Measurements from ENCODE around the gene PSIP1.
"Not testable (repeated sequence)": the region's sequence is repeated elsewhere in the genome, so short reads cannot be mapped to it uniquely, and the experiment has no call there.

Gene PSIP1

DNA sequence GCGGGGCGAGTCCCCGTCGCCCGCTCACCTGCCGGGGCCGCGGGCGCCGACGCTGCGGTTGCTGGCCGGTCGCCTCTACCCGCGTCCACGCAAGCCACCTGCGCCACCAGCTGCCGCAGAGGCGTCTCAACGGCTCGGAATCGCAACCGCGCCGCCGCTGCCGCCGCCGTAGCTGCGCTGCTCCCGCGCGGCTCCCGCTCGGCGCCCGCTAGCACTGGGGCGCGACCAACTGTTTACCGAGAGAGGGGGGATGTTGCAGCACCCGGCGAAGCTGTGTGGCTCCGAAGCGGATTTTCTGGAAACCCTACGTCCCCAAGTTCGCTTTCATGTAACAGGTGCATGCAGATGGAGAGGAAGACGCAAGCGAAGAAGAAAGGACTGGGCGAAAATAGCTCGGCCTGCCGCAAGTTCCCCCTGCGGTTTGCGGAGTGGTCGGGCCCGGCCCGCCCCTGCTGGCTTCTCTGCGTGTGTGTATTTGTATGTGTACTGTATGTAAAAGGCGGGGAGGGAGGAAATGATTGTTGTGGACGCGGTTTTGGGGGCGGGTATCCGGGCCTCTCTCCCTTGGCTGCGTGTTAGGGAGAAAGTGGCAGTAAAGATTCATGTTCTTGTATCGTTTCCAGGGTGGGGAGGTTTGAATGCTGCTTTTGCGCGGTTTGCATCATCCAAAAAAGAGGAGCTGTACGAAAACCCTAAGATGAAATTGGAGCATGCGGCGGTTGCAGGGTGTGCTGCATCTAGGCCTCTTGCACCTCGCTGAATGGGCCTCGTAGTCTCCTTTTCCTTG lies at the start of gene PSIP1:
PSIP1 (minus strand) TSS at position 182 of the 787 bp plus-strand sequence. CDS start 782 bp downstream, outside the sequence.
- peak within 1 kb of the TSS; percentile 91 for H3K4me3 Mint-ChIP-seq
- H3K27ac Mint-ChIP-seq, result peak within 1 kb of the TSS; percentile 100
- H3K9me3 Mint-ChIP-seq, result no peaks in the 10 kb centered on the region
- peak; percentile 91 for DNase-seq
- H3K4me1 Mint-ChIP-seq (ENCODE audit: low read depth), result peaks cover 53% of the 10 kb centered on the region
- H3K27me3 Mint-ChIP-seq, result no peaks in the 10 kb centered on the region
- H3K36me3 Mint-ChIP-seq (ENCODE audit: low read depth), result peaks cover 43% of the 10 kb centered on the region

DNA sequence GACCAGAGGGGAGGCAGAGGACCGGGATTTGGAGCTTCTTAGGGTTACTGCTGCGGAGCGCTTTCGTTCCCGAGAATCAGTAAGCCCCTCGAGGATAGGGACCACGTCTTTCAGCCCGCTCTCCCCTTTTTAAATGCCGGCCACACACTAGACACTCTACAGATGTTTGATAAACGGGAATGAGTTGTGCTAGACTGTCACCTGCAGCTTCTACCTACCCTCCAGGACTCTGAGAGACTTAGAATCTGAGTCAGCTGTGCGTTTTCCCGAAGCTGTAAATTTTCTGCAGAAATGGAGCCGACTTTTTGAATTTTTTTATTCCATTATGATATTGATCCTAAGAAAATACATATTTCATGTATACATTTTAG lies 42.7 kb upstream of the PSIP1 start:
- H3K4me1 Mint-ChIP-seq (ENCODE audit: low read depth), result peaks cover 18% of the 10 kb centered on the region
- no peaks in the 10 kb centered on the region for H3K27me3 Mint-ChIP-seq
- H3K27ac Mint-ChIP-seq, result peak overlapping the region; percentile 89
- no peaks in the 10 kb centered on the region for H3K9me3 Mint-ChIP-seq
- H3K36me3 Mint-ChIP-seq (ENCODE audit: low read depth), result peaks cover 2% of the 10 kb centered on the region
- peak overlapping the region; percentile 85 for H3K4me3 Mint-ChIP-seq
- no peak for DNase-seq

DNA sequence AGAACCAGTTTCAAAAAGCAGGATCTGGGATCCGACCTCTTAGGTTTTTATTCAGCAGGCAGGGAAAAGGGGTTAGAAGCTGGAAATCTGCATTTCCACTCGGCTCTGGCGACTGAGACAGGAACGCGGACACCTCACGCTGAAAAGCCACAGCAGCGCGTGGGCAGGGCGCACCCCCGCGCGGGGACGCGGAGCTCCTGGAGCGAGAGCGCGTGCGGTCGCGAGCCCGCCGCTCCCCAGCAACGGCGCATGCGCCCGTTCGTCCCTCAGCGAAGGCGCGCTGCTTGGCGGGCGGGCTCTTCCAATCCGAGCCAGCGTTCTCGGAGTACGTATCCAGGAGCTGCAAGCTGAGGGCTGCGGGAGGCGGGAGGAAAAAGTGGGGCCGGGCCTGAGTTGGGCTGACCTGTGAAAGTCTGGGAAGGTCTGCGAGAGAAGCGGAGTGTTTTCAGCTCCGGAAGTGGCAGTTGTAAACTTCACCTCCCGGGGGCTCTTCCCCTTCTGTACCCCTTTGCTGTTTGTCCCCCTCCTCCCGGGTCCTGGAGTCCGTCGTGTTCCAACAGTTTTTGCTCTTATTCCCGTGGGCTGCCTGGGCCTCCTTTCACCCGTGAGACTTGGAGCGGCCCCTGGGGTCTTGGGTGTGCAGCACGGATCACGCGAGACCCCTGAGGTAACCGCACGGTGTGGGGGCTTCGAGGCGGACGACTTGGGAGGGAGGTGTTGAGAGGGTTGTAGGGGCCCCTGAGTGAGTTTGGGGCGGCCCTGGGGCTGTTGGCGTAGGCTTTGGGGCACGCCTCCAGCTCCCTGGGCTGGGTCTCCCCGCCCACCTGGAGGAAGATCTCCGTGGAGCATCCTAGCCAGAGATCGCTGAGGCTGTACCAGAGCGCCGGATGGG lies 42.1 kb upstream of the PSIP1 start, which contains the start of gene CCDC171:
CCDC171 (plus strand) TSS at position 408 of the 892 bp plus-strand sequence. CDS start 11,046 bp downstream, outside the sequence.
- Mint-ChIP-seq H3K27ac (peak within 1 kb of the TSS; percentile 89), H3K9me3 (no peaks in the 10 kb centered on the region), H3K27me3 (no peaks in the 10 kb centered on the region), H3K4me3 (peak within 1 kb of the TSS; percentile 85), H3K36me3 (ENCODE audit: low read depth) (peaks cover 2% of the 10 kb centered on the region), H3K4me1 (ENCODE audit: low read depth) (peaks cover 18% of the 10 kb centered on the region)
- DNase-seq, result peak; percentile 88

DNA sequence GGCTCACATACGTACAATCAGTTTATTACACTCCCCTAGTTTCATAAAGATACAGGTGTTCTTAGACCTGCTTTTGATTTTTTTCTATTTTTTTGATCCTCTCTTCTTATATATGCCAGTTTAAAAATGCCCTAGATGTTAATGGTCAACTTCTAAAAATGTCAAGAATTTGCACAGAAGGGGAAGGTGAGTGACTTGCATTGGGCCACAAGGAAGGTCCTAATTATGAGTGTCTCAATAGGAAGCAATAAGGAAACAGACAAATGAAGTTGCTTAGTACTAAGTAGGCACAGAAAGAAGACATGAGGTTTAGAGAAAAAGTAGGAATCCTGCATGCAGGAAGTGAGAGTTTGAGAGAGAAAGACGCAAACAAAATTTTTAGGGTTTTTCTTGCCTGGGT lies 38.8 kb upstream of the PSIP1 start:
- H3K36me3 Mint-ChIP-seq (ENCODE audit: low read depth), result peaks cover 2% of the 10 kb centered on the region

DNA sequence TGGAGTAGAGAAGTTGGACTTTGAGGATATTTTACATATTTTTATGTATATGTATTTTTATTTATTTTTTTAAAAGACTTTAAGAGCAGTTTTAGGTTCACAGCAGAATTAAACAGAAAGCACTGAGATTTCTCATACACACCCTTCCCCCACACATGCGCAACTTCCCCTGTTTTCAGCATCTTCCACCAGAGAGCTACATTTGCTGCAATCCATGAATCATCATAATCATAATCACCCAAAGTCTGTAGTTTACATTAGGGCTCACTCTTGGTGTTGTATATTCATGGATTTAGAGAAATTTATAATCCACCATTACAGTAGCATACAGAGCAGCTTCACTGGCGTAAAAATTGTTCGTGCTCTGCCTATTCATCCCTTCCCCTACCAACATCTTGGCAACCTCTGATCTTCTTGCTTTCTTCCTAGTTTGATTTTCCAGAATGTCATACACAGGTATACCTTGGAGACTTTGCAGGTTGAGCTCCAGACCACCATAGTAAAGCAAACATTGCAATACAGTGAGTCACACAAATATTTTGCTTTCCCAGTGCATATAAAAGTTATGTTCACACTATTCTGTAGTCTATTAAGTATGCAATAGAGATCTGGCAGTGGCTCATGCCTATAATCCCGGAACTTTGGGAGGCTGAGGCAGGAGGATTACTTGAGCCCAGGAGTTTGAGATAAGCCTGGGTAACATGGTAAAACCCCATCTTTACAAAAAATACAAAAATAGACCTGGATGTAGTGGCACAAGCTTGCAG lies 32.5 kb upstream of the PSIP1 start:
- Mint-ChIP-seq H3K4me1 (ENCODE audit: low read depth) (no peaks in the 10 kb centered on the region), H3K4me3 (no peak overlapping the region), H3K9me3 (no peaks in the 10 kb centered on the region), H3K27me3 (peaks cover 5% of the 10 kb centered on the region), H3K27ac (no peak overlapping the region), H3K36me3 (ENCODE audit: low read depth) (no peaks in the 10 kb centered on the region)
- no peak for DNase-seq

More for the DNA sequence above, 38.8 kb upstream of the PSIP1 start:
- DNase-seq, result no peak
- H3K27ac Mint-ChIP-seq, result no peak overlapping the region
- peaks cover 4% of the 10 kb centered on the region for H3K27me3 Mint-ChIP-seq
- no peak overlapping the region for H3K4me3 Mint-ChIP-seq
- H3K9me3 Mint-ChIP-seq, result no peaks in the 10 kb centered on the region
- H3K4me1 Mint-ChIP-seq (ENCODE audit: low read depth), result peaks cover 18% of the 10 kb centered on the region

DNA sequence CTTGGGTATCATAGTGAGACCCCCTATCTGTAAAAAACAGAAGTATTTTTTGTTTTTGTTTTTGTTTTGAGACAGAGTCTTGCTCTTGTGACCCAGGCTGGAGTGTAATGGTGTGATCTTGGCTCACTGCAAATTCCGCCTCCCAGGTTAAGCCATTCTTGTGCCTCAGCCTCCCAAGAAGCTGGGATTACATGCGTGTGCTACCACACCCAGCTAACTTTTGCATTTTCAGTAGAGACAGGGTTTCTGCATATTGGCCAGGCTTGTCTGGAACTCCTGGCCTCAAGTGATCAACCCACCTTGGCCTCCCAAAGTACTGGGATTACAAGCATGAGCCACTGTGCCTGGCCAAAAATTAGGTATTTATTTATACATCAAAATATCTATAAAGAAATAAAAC lies 31.9 kb upstream of the PSIP1 start:
- Mint-ChIP-seq H3K4me1 (ENCODE audit: low read depth) (no peaks in the 10 kb centered on the region), H3K27ac (no peak overlapping the region), H3K27me3 (peaks cover 5% of the 10 kb centered on the region), H3K4me3 (no peak overlapping the region), H3K9me3 (no peaks in the 10 kb centered on the region), H3K36me3 (ENCODE audit: low read depth) (no peaks in the 10 kb centered on the region)
- no peak for DNase-seq

DNA sequence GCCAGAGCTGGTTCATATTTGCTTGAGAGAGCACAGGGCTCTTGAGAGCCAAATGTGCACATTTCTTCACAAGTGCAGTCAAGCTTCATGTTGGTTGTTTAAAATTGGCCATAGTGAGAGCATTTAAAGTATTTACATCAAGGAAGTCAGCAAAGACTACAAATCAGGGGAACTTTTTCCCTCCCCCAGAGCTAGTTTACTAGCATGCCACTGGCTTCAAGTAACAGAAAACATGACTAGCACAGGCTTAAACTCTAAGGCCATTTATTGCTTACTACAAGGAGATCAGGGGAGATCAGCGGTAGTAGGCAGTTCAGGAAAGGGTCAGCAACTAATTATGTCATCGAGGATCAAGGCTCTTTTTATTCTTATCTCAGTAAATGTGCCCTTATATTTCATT lies 31.1 kb upstream of the PSIP1 start:
- DNase-seq, result no peak
- Mint-ChIP-seq H3K27ac (no peak overlapping the region), H3K36me3 (ENCODE audit: low read depth) (no peaks in the 10 kb centered on the region), H3K4me1 (ENCODE audit: low read depth) (no peaks in the 10 kb centered on the region), H3K4me3 (no peak overlapping the region), H3K9me3 (no peaks in the 10 kb centered on the region), H3K27me3 (peaks cover 5% of the 10 kb centered on the region)

DNA sequence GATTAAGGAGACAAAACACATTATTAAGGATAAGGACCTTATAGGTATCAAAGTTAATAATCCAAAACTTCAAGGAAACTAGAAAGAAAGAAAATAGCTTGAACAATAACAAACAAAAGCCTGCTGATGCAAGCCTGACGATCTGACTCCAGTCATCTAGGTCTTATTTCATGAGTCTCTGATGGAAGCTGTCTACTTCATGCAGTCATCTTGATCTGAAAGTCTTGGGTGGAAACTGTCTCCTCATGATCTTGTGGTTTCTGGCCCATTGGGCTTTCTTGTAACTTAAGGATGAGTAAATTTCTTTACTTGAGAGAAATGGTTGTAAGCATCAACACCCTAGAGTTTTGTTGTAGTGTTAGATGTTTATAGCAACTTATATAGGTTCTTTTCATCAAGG lies 20.6 kb upstream of the PSIP1 start:
- DNase-seq, result no peak
- Mint-ChIP-seq H3K4me1 (ENCODE audit: low read depth) (peaks cover 19% of the 10 kb centered on the region), H3K9me3 (no peaks in the 10 kb centered on the region), H3K27me3 (no peaks in the 10 kb centered on the region), H3K36me3 (ENCODE audit: low read depth) (no peaks in the 10 kb centered on the region), H3K4me3 (no peak overlapping the region), H3K27ac (no peak overlapping the region)

DNA sequence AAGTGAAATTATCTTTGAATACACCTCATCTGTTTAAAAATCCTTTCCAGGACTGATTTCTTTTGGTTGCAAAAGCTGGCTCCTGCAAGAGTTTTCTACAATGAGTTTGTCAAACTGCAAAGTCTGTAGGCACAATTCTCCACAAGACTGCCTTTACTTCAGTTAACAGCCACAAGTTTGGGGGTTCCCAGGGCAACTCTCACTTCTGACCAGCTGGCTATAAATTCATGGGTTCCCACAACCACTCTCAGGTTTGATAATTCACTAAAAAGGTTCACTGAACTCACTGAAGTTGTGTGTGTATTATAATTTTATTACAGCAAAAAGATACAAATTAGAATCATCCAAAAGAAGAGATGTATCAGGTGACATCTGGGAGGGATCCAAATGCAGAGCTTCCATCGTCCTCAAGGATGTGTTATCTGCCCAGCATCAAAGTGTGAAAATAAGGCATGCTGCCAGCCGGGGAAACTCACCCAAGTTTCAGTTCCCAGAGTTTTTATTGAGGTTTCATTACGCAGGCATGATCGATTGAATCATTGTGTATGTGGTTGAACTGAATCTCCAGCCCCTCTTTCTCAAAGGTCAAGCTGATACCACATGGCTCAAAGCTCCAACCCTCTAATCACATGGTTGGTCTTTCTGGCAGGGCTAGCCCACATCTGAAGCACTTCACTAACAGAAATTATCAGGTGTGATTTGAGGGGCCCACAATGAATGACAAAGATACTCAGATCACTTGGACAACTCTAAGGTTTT lies 19.0 kb upstream of the PSIP1 start:
- Mint-ChIP-seq H3K27me3 (no peaks in the 10 kb centered on the region), H3K27ac (no peak overlapping the region), H3K9me3 (no peaks in the 10 kb centered on the region), H3K4me3 (no peak overlapping the region), H3K4me1 (ENCODE audit: low read depth) (peaks cover 19% of the 10 kb centered on the region), H3K36me3 (ENCODE audit: low read depth) (no peaks in the 10 kb centered on the region)
- no peak for DNase-seq

DNA sequence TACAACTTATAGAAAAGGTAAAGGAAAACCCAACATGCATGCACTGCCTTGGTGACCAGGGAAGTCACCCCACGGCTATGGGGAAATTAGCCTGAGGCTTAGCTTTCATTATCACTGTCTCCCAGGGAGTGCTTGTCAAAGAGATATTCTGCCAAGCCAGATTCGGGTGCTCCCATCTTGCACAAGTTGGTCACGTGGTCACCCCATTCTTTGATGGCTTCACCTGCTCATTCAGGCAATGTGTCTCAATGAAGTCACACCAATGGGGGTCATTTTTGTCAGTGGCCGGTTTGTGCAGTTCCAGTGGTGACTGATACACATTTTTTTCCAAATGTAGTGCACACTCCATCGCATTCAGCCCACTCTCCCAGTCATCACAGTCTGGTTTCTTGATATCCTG lies 16.3 kb upstream of the PSIP1 start:
- H3K36me3 Mint-ChIP-seq (ENCODE audit: low read depth); DNase-seq; H3K27ac Mint-ChIP-seq; H3K9me3 Mint-ChIP-seq; H3K4me3 Mint-ChIP-seq; H3K27me3 Mint-ChIP-seq: not testable (repeated sequence)
- peaks cover 20% of the 10 kb centered on the region for H3K4me1 Mint-ChIP-seq (ENCODE audit: low read depth)

DNA sequence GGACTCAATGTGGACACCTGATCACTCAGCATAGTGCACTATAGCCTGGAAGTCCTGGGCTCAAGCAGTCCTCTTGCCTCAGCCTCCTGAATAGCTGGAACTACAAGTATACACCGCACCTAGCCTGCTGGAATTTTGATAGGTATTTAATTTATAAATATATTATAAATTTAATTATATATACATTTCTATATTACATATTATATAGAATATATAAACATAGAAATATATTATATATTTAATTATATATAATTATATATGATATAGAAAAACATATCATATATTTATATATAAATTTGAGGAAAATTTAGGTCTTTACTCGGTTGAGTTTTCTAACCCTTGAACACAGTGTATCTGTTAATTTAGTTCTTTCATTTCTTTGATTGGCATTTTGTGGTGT lies 15.2 kb upstream of the PSIP1 start:
- H3K4me3 Mint-ChIP-seq, result no peak overlapping the region
- DNase-seq, result no peak
- H3K27me3 Mint-ChIP-seq, result no peaks in the 10 kb centered on the region
- H3K4me1 Mint-ChIP-seq (ENCODE audit: low read depth), result peaks cover 13% of the 10 kb centered on the region
- H3K36me3 Mint-ChIP-seq (ENCODE audit: low read depth), result no peaks in the 10 kb centered on the region
- no peaks in the 10 kb centered on the region for H3K9me3 Mint-ChIP-seq
- H3K27ac Mint-ChIP-seq, result no peak overlapping the region

DNA sequence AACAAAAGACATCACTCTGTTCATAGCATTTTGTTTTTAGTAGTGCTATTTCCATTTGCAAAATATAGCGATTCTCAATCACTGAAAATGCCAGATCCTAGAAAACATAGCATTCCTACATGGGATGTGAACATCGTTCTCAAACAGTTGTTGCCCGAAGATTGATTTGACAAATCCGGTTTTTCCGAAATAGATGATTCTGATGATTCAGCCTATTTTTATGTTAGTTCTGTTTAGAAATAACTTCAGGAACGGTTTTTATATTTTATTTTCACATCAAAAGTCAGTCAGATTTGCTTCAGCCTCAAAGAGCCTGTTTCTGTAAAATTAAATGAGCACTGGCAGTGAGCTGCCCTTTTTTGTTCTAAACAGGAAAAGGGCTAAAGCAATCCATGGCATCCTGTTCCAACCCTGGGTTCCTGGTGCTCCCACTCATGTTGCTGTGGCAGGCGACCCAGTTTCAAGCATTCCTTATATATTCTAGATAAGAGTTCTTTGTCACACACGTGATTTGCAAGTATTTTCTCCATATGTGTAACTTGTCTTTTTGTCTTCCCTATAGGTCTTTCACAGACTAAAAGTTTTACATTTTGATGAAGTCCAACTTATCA lies 14.2 kb upstream of the PSIP1 start:
- no peak for DNase-seq
- no peaks in the 10 kb centered on the region for H3K27me3 Mint-ChIP-seq
- H3K4me3 Mint-ChIP-seq, result no peak overlapping the region
- H3K27ac Mint-ChIP-seq, result no peak overlapping the region
- H3K9me3 Mint-ChIP-seq, result no peaks in the 10 kb centered on the region
- H3K36me3 Mint-ChIP-seq (ENCODE audit: low read depth), result no peaks in the 10 kb centered on the region
- peaks cover 10% of the 10 kb centered on the region for H3K4me1 Mint-ChIP-seq (ENCODE audit: low read depth)

DNA sequence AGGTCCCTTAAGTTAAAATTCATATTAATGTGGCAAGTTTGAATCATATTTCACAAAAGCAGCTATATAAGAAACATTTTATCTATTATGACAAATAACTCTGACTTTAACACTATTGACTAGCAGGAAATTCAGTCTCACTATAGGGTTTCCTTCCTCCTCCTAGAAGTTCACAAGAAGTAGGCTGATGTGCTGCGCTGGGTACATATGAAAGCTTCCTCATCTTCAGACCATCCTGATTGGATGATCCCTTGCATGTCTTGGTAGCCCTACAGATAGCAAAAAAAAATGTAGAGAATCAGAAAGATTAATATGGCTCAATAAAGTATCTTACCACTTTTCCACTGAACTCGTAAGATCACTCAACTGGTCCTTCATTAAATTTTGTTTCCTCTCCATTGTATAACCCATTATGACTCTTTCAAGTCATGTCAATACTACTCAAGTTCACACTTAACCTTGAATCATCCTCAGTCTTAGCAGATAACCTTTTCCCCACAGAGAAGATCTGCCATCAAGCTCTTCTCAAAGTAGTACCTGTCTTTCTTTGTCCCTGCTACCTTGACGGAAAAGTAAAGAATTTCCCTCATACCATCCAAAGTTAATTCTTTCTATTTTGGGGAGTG lies 11.5 kb upstream of the PSIP1 start:
- H3K27ac Mint-ChIP-seq, result no peak overlapping the region
- H3K4me3 Mint-ChIP-seq, result no peak overlapping the region
- no peaks in the 10 kb centered on the region for H3K27me3 Mint-ChIP-seq
- DNase-seq, result no peak
- no peaks in the 10 kb centered on the region for H3K36me3 Mint-ChIP-seq (ENCODE audit: low read depth)
- no peaks in the 10 kb centered on the region for H3K9me3 Mint-ChIP-seq
- H3K4me1 Mint-ChIP-seq (ENCODE audit: low read depth), result peaks cover 6% of the 10 kb centered on the region
